HL-60 (cell line): ENCODE data around the gene AIM2.
"Not testable (repeated sequence)": the region's sequence is repeated elsewhere in the genome, so short reads cannot be mapped to it uniquely, and the experiment has no call there.

Source experiments
- POLR2AphosphoS5 ChIP-seq: IDR thresholded peaks from 2 replicates; pipeline ENCODE4 v1.6.1; 2012; ENCODE audit warnings: low read depth
- SPI1 ChIP-seq: IDR thresholded peaks from 2 replicates; pipeline ENCODE4 v1.6.1; 2012; ENCODE audit warnings: low read depth, mild to moderate bottlenecking, borderline replicate concordance
- TF ChIP-seq, protein P1 (sequence below): IDR thresholded peaks from one replicate; pipeline ENCODE4 v1.5.1; 2011; ENCODE audit warnings: low read length, control low read depth, inconsistent platforms; ENCODE audit not compliant: insufficient read depth
- TF ChIP-seq, protein P2 (sequence below): IDR thresholded peaks from 2 replicates; pipeline ENCODE4 v1.6.1; 2012; ENCODE audit warnings: low read depth; ENCODE audit not compliant: insufficient replicate concordance

GRCh38 chr1:159103021-159103420 lies 26.5 kb upstream of the AIM2 start:
- TF ChIP-seq SPI1, POLR2AphosphoS5: not testable (repeated sequence)
- TF ChIP-seq, protein P1, sequence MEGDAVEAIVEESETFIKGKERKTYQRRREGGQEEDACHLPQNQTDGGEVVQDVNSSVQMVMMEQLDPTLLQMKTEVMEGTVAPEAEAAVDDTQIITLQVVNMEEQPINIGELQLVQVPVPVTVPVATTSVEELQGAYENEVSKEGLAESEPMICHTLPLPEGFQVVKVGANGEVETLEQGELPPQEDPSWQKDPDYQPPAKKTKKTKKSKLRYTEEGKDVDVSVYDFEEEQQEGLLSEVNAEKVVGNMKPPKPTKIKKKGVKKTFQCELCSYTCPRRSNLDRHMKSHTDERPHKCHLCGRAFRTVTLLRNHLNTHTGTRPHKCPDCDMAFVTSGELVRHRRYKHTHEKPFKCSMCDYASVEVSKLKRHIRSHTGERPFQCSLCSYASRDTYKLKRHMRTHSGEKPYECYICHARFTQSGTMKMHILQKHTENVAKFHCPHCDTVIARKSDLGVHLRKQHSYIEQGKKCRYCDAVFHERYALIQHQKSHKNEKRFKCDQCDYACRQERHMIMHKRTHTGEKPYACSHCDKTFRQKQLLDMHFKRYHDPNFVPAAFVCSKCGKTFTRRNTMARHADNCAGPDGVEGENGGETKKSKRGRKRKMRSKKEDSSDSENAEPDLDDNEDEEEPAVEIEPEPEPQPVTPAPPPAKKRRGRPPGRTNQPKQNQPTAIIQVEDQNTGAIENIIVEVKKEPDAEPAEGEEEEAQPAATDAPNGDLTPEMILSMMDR, result not testable (repeated sequence)
- TF ChIP-seq, protein P2, sequence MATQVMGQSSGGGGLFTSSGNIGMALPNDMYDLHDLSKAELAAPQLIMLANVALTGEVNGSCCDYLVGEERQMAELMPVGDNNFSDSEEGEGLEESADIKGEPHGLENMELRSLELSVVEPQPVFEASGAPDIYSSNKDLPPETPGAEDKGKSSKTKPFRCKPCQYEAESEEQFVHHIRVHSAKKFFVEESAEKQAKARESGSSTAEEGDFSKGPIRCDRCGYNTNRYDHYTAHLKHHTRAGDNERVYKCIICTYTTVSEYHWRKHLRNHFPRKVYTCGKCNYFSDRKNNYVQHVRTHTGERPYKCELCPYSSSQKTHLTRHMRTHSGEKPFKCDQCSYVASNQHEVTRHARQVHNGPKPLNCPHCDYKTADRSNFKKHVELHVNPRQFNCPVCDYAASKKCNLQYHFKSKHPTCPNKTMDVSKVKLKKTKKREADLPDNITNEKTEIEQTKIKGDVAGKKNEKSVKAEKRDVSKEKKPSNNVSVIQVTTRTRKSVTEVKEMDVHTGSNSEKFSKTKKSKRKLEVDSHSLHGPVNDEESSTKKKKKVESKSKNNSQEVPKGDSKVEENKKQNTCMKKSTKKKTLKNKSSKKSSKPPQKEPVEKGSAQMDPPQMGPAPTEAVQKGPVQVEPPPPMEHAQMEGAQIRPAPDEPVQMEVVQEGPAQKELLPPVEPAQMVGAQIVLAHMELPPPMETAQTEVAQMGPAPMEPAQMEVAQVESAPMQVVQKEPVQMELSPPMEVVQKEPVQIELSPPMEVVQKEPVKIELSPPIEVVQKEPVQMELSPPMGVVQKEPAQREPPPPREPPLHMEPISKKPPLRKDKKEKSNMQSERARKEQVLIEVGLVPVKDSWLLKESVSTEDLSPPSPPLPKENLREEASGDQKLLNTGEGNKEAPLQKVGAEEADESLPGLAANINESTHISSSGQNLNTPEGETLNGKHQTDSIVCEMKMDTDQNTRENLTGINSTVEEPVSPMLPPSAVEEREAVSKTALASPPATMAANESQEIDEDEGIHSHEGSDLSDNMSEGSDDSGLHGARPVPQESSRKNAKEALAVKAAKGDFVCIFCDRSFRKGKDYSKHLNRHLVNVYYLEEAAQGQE, result not testable (repeated sequence)
